ENCODE measurements around the gene COL27A1.

GRCh38 chr9:114236391-114237138 is 81.2 kb downstream of the COL27A1 start:
- no peak for TF ChIP-seq CTCF (IDR thresholded peaks at IDR 0.05; ENCODE audit: borderline replicate concordance, extremely low read depth, low read length, poor library complexity, severe bottlenecking)
- no peak for TF ChIP-seq EZH2 (IDR thresholded peaks at IDR 0.05; ENCODE audit: borderline replicate concordance, low read depth, low read length, severe bottlenecking)
